Tongue (tissue), 3 donors: Measurements from ENCODE around the gene TMPRSS3. TPM values are rescaled to one million over a fixed set of nuclear protein-coding genes. Genes with fewer than 3 reads are reported as not detected.

Experiments used
- DNase-seq: peaks from one replicate; pipeline ENCODE4 v3.0.0-alpha.2; 2015
- small RNA-seq: library from RNA; depleted of rRNA; stranded (forward); fragments of <200 nt; gene quantifications from one replicate; pipeline ENCODE3, GENCODE V24; 2014; ENCODE audit warnings: low replicate concordance
- total RNA-seq: library from RNA; depleted of rRNA; stranded (reverse); fragments of >200 nt; gene quantifications from one replicate; pipeline ENCODE4 v1.2.3, GENCODE V29; 2014

Gene TMPRSS3
- total RNA-seq, 1 donor from 2014 or later, result 0.21 TPM

DNA sequence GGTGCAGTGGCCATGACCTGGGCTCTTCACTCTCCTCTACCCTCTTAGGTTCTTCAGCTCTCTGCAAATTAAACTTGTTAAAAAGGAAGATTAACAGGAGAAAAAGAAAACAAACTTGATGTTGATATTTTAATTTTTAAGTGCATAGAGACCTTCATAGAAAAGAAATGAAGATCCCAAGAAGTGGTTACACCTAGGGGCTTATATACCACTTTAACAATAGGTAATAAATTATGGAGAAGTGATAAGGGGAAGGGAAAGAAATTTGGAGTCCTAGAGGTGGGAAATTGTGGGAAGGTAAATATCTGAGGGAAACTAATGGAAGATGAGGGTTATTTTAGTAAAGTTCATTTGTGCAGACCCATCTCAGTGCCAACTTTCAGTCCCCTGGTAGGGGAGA, 64.2 kb downstream of the TMPRSS3 start:
- DNase-seq, result no peak

GRCh38 chr21:42330380-42331371, 65.2 kb downstream of the TMPRSS3 start:
- no peak for DNase-seq

DNA sequence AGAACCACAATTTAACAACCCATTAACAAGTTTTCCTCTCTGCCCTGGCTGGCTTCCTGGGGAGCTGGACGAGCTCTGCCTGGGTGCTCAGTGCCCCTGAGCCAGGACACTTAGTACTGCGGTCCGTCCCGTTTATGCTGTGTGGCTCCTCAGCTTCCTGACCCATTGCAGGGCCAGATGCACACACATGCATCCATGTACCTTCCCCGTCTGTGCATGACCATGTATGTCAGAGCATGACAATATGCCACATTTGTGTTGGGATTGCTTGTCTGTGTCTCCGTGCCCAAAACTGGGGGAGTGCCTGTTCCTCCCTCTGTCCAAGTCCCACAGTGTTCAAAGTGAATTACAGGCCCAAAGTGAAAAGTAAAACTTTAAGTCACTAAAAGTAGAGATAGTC, 71.0 kb downstream of the TMPRSS3 start:
- DNase-seq, result no peak

Small RNA genes within 50 kb of the gene (small RNA-seq; reads per million reads assigned to genes)
- not detected for gene RNU6-1149P

Other genes starting within 250 kb of the TMPRSS3 start
- 20.9 TPM for gene ABCG1, start 176.9 kb downstream of the TMPRSS3 start, total RNA-seq
- gene TFF3, start 80.6 kb downstream of the TMPRSS3 start, total RNA-seq, result 30.9 TPM
- gene TFF2, start 45.1 kb downstream of the TMPRSS3 start, total RNA-seq, result not detected
- gene TFF1, start 29.5 kb downstream of the TMPRSS3 start, total RNA-seq, result not detected
- gene UBASH3A, start 7.8 kb upstream of the TMPRSS3 start, total RNA-seq, result 0.41 TPM
- gene RSPH1, start 100.2 kb upstream of the TMPRSS3 start, total RNA-seq, result 0.10 TPM
- gene SLC37A1, start 117.8 kb upstream of the TMPRSS3 start, total RNA-seq, result 12.7 TPM